ENCODE results near the gene EFHC1.

EFHC1 gene

DNA sequence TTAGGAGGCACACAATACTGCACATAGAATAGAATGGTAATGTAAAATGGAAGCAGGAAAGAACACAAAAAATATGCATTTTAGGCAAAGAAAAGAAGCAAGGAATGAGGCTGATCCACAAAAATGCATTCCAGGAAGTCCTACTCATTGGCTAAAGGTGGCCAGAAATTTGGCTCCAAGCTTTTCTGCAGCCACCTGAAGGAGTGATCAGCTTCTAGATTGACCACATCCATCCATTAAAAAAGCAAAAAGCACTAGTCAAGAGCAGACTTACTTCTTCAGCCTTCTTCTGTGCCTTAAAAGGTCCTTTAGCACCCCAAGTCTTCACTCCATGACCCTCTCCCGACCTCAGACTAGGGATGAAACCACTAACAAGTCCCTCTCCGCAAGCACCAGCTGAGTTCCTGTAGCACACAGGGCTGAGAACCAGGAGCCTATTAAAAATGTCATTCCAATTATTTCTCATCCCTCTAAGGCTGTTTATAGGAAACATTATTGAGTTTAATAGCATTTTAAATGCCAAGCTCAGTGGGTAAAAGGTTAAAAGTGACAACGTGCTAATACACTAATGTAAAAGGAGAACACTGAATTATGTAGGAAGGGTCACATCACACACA is 120.3 kb downstream of the EFHC1 start:
- DNase-seq (ENCODE audit: low read depth), result no peak

GRCh38 chr6:52541135-52541534 is 121.0 kb downstream of the EFHC1 start:
- DNase-seq (ENCODE audit: low read depth), result no peak

GRCh38 chr6:52543262-52543661 is 123.1 kb downstream of the EFHC1 start:
- DNase-seq (ENCODE audit: low read depth), result no peak

- no peak for DNase-seq (ENCODE audit: low read depth)
Observed at GRCh38 chr6:52543729-52544601, 123.8 kb downstream of the EFHC1 start.

DNA sequence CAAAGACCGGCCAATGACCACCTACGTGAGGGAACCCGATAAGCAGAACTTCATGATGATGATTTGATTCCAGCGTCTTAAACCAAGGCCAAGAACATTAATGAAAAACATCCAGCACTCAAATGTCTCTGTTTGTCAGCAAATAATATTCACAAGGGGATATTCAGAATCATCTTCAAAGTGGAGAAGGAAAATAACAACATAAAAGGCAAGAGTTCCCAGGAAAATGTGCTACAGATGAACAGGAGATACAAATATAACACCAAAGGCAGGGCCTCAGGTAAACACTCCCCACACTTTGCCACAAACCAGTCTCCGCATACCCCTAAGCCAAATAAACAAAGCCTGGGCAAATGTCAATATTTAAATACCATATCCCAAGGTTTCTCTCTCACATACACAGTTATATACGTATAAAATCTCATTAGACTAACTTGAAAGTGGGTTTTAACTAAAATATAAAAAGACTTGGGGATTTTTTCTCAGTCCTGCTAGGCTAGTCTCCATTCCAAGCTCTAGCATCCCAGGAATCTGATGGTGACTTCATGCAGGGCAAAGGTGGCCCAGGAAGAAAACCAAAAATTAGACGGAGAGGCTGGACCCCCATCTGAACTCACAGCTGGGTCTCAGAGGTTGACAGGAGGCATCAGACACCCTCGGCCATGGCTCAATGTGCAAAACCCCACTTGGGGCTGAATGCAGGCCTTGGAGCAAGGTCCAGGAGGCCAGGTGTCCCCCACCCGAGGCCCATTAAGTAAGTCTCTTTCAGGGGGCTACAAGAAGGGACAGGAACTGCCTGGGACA is 124.7 kb downstream of the EFHC1 start:
- no peak for DNase-seq (ENCODE audit: low read depth)

- no peak for DNase-seq (ENCODE audit: low read depth)
Observed at GRCh38 chr6:52545406-52546119, 125.4 kb downstream of the EFHC1 start.

DNA sequence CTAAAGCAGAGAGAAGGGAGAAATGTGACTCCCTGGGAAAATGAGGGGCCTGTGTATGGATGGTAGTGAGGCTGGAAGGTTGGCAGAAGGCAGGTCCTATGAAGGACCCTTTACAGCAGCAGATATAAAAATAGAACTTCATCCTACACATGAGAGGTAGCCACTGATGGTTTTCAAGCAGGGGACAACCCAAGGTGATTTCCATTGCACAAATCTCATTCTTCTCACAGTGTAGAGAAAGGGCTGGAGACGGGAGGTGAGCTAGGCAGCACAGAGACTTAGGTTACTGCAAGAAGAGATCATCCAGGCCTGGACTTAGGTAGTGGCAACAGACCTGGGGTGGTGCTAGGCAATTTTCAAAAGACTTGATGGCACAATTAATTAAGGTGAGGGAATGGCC is 126.0 kb downstream of the EFHC1 start:
- no peak for DNase-seq (ENCODE audit: low read depth)

- no peak for DNase-seq (ENCODE audit: low read depth)
Observed at GRCh38 chr6:52546678-52547077, 126.5 kb downstream of the EFHC1 start.

DNA sequence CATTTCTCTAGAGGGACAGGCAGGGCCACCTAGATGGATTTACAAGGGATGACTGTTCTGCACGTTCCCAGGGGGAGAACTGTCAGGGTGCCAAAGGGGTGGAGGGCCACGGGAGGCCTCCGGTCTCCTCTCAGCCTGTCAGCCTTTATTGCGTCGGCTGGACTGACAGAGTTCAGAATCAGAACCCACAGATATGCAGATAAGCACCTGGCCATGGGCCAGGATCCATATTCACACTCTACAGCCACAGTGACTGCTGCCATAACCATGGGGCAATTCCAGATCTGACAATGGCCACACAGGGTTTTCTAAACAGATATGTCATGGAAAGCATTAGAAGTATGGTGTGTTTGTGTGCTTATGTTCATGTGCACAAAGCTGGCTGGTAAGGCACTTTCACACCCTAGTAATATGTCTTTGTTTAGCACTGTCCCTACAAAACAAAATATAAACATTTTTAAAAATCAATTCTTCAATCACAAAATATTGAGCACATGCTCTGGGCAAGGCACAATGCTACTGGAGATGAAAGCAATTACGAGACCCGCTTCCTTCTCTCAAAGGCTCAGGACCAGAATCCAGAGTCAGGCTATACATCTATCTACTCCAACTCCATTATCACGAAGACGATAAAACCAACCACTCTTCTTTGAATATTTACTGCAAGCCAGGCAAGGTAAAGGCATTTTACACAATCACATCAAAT is 127.7 kb downstream of the EFHC1 start:
- DNase-seq (ENCODE audit: low read depth), result no peak

DNA sequence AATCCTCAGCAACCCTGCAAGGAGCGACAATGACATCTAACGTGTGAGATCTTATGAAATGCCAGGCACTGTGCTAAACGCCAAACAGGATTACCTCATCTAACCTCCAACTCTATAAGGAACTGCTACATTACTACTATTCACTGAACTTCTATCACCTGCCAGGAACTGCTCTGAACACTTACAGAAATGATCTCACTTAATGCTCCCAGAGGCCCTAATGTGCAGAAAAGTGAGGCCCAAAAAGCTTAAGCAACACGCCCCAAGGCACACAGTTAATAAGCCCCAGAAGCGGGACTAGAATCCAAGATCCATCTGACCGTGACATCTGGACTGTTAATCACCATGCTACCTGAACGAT is 128.2 kb downstream of the EFHC1 start:
- DNase-seq (ENCODE audit: low read depth), result no peak

DNA sequence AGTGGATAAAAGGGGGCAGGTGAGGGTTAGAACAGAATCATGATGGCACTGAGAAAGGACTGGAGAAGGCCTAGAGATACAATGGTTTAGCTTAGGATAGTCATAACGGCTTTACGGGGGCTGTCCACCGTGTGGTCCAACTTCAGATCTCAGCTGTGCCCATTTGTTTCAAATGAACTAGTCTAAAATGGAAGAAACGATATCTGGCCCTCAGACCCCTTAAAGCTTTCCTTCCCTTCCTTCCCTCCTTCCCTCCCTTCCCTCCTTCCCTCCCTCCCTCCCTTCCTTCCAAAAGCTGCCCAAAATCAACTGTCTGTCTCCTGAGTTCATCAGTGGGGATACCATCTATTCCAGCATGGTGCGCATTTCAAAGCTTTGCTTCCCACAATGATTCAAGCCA is 128.9 kb downstream of the EFHC1 start:
- DNase-seq (ENCODE audit: low read depth), result no peak

- DNase-seq (ENCODE audit: low read depth), result no peak
Observed at GRCh38 chr6:52549428-52549827, 129.3 kb downstream of the EFHC1 start.

DNA sequence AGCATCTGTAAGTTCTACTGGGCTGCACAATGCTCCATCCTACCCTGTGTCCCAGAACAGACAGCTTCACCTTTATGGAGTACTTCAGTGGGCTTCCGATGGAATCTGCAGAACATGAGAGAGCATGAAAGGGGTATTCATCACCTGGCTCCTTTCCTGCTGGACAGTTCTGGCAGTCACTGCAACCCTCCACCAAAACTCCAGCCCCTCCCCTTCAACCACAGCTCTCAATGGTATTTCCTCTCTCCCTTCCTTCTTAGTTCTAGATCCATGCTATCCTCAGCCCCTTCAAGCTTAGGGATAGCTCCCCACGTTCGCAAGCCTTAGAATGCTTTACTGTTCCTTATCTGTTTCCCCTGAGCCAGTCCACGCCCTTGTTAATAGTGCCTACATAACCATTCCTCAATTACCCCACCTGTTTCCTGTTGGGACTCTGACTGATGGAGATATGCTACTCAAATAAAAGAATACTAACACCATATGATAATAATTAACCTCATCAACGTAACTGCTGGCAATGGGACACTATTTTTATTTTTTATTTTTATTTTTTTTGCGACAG is 130.0 kb downstream of the EFHC1 start:
- DNase-seq (ENCODE audit: low read depth), result no peak

DNA sequence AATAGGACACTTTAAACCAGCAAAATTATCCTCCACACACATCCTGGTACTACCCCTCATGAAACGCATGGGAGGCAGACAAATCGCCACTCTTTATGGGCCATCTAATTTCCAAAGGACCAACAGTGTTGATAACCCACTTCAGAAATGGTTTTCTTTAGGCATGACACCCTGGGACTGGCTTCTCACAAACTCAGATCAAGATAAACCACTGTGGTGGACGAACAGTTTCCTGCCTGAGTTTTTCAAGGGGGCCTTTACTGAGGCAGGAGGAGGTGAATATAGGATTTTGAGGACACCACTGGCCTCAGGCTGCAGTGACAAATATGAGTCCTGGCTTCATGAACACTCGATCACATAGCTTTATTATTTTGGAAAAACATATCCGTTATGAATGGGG is 130.7 kb downstream of the EFHC1 start:
- no peak for DNase-seq (ENCODE audit: low read depth)

GRCh38 chr6:52551483-52552277 is 131.5 kb downstream of the EFHC1 start:
- DNase-seq (ENCODE audit: low read depth), result no peak

- DNase-seq (ENCODE audit: low read depth), result no peak
Observed at GRCh38 chr6:52552278-52552643, 132.1 kb downstream of the EFHC1 start.

- DNase-seq (ENCODE audit: low read depth), result no peak
Observed at GRCh38 chr6:52553158-52553557, 133.0 kb downstream of the EFHC1 start.

GRCh38 chr6:52553719-52554118 is 133.6 kb downstream of the EFHC1 start:
- DNase-seq (ENCODE audit: low read depth), result no peak

DNA sequence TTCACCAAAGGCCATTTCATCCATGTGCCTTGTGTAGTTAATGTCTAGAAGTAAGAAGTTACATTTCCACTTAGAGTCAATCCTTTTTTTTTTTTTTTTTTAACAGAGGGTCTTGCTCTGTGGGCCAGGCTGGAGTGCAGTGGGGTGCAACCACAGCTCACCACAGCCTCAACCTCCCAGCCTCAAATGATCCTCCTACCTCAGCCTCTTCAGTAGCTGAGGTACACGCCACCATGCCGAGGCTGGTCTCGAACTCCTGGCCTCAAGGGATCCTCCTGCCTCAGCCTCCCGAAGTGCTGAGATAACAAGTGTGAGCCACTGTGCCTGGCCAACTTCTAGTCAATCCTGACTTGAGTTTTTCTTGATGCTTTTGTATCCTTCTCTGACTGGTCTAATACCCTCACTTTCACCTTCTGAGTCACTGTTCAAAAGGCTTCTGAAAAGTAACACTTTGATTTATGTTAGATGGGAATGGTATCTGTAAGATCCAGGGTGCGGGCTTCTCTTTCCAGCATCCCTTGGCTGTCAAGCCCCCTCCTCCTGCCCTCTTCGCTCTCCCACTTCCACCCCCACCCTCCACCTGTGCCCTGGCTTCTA is 134.6 kb downstream of the EFHC1 start:
- no peak for DNase-seq (ENCODE audit: low read depth)

All from stimulated activated CD8-positive, alpha-beta memory T cell treated with anti-CD3 and anti-CD28 coated beads, Interleukin-15, amount 100 ng/mL, for 24 hours (primary cell).